GM21786 (cell line): ENCODE results near the gene PNPT1.
"Not testable (repeated sequence)": the region's sequence is repeated elsewhere in the genome, so short reads cannot be mapped to it uniquely, and the experiment has no call there.

Source experiments
- ATAC-seq: cut with Tn5 transposase; IDR thresholded peaks from one replicate; pipeline ENCODE4 v1.9.1; 2021; ENCODE audit not compliant: unreplicated experiment

PNPT1 gene

DNA sequence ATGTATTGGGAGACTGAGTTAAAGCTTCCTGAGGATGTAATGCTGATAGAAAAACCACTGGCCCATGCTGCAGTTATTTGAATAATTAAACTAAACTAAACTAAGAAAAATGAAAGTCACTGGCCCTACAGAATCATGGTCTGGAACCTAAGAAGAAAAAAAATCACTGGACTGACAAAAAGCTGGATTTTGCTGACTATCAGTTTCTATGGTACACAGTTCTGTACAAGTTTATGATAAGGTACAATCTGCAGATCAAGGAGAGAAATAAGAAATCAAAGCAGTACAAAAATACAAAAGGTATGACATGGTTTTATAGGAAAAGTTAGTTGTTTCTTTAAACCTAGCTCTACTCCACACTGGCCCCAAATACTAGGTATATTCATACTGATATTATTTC is 91.8 kb downstream of the PNPT1 start:
- no peak for ATAC-seq

- ATAC-seq, result no peak
Observed at GRCh38 chr2:55598056-55598795, 95.4 kb downstream of the PNPT1 start.

DNA sequence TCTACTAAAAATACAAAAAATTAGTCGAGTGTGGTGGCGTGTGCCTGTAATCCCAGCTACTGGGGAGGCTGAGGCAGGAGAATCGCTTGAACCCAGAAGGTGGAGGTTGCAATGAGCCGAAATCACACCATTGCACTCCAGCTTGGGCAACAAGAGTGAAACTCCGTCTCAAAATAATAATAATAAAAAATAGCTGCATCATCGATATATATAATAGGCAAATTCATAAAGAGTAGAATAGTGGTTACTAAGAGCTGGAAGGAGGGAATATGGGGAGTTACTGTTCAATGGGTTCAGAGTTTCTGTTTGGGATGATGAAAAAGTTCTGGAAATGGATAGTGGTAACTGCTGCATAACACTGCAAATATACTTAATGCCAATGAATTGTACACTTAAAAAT is 96.8 kb downstream of the PNPT1 start:
- not testable (repeated sequence) for ATAC-seq

DNA sequence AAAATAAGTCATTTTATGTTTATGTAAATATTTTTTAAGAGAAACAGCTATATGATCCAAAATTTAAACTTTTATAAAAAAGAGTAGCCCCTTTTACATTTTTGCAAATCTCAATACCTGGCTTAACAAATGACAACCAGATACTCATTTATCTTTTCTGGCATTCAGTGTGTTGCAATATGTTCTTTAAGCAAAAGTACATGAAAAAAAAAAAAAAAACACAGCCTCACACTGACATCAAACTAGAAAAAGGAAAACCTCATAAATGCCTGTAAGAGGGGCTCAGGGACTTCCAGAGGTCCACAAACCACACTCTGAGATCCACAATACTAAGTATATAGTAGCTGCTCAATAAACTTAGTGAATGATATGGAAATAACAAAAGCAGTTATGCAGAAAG is 98.1 kb downstream of the PNPT1 start:
- ATAC-seq, result no peak

GRCh38 chr2:55592130-55592529 is 101.5 kb downstream of the PNPT1 start:
- ATAC-seq, result no peak

- peak; percentile 79 for ATAC-seq
Observed at GRCh38 chr2:55590810-55591440, 102.7 kb downstream of the PNPT1 start.

DNA sequence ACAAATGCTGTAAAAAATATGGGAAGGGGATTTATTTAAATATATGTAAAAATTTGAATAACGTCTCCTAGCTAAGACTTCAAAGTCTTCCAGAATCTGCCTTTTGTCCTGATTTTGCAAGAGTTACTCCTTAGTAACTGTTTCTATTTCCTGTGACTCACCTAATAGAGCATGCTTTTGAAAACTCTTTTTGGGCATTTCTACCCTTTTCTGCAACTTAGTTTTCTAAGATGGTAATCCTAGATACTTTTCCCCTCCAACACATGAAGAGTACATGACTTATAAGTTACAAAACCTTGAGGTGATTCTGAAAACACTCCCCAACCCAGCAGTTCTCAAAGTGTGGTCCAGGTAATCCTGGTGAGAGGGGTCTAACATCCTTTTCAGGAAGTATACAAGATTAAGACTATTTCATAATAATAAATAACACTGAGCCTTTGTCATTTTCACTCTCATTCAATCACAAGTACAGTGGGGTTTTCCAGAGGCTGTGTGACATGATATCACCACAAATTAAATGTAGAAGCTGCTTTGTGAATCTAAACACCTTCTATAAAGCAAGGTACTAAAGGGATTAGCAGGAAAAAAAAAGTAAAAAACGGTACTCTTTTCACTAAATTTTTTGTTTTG is 108.1 kb downstream of the PNPT1 start:
- ATAC-seq, result no peak
